ENCODE results near the gene PKN3.

Gene PKN3

DNA sequence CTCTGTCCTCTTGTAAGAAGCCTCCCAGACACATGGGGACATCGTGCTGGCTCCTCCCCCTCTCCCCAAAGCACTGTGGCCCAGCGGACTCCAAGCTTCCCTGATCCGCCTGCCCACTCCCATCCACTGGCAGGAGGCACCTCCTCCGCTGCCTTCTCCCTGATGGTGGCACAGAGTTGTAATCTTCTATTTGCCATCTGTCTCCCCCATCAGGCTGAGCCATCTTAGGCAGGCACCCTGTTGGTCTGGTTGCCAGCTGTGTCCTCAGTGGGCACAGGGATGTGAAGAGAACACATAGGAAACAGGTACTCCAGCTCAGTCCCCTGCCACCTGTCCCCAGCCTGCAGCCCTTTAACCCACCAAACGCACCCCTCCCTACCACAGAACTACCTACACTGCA lies 27.0 kb downstream of the PKN3 start:
- no peak for DNase-seq (ENCODE audit: low read depth, low spot score)
- CTCF ChIA-PET, result interaction anchor here (1.9 kb wide), 1 partner anchor 27 kb away, joined by 9 read pairs; the partner anchor contains the start of gene PKN3
- POLR2A ChIA-PET, result no interaction called here
- no peak overlapping the region for H3K4me3 ChIP-seq (ENCODE audit: low read depth, low read length)
- TF ChIP-seq, protein P1, sequence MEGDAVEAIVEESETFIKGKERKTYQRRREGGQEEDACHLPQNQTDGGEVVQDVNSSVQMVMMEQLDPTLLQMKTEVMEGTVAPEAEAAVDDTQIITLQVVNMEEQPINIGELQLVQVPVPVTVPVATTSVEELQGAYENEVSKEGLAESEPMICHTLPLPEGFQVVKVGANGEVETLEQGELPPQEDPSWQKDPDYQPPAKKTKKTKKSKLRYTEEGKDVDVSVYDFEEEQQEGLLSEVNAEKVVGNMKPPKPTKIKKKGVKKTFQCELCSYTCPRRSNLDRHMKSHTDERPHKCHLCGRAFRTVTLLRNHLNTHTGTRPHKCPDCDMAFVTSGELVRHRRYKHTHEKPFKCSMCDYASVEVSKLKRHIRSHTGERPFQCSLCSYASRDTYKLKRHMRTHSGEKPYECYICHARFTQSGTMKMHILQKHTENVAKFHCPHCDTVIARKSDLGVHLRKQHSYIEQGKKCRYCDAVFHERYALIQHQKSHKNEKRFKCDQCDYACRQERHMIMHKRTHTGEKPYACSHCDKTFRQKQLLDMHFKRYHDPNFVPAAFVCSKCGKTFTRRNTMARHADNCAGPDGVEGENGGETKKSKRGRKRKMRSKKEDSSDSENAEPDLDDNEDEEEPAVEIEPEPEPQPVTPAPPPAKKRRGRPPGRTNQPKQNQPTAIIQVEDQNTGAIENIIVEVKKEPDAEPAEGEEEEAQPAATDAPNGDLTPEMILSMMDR (IDR thresholded peaks at IDR 0.05; ENCODE audit: insufficient read depth, low read length, missing control alignments), result no peak

DNA sequence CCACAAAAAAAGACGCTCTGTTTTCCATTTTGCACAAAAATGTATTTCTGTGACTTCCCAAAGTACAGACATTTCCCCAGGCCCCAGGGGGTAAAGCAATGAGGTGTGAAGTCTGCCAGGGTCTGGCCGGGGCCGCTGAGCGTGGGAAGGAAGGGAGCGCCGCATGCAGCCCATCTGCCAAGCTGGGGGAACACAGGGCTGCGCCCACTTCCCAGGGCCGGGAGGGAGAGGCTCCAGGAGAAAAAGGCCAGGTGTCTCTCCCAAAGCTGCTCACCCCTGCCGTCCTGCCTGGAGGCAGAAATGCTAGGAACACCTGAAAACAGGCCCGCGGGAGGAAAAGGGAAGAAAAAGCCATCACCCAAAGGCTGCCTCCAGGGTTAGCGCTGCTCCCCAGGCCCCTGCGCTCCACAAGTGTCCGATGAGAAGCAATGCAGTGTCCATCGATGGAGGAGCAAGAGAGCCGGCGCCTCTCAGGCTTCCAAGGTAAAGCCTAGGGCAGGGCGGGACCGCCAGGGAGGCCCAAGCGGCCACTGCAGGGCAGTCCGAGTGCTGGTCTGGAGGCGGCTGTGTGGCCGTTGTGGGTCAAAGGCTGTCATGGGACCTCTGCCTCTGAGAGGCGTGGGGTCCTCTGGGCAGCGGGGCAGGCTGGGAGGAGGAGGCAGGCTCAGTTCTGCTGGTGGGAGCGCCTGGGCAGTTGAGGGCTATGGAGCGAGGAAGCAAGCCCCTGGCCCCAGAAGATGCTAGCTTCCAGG lies 27.6 kb downstream of the PKN3 start:
- DNase-seq (ENCODE audit: low read depth, low spot score), result no peak
- TF ChIP-seq, protein P1 (IDR thresholded peaks at IDR 0.05; ENCODE audit: insufficient read depth, low read length, missing control alignments), result no peak
- POLR2A ChIA-PET, result no interaction called here
- CTCF ChIA-PET, result no interaction called here
- H3K4me3 ChIP-seq (ENCODE audit: low read depth, low read length), result no peak overlapping the region

DNA sequence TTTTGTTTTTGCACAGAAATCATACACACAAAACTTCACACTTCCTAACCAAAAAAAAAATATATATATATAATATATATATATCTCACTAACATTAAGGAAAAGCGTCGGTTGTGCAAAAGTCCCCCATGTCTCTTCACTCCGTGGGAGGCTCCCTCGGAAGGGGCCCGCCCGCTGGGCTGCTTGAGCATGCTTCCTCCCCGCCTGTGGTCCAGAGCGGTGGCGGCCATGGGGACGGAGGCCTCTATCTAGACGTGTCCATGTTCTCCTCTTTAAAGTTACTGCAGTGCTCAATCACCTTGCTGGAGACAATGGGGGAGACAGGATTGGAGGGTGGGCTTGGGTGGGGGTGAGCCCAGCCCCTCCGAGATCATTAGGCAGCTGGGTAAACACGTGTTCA lies 28.8 kb downstream of the PKN3 start:
- CTCF ChIA-PET, result interaction anchor here (0.7 to 1.2 kb wide), 3 partner anchors 10 to 39 kb away, joined by 3 read pairs; no protein-coding TSS in a partner anchor
- no peak for DNase-seq (ENCODE audit: low read depth, low spot score)
- TF ChIP-seq, protein P1 (IDR thresholded peaks at IDR 0.05; ENCODE audit: insufficient read depth, low read length, missing control alignments), result no peak
- H3K4me3 ChIP-seq (ENCODE audit: low read depth, low read length), result no peak overlapping the region
- POLR2A ChIA-PET, result no interaction called here

DNA sequence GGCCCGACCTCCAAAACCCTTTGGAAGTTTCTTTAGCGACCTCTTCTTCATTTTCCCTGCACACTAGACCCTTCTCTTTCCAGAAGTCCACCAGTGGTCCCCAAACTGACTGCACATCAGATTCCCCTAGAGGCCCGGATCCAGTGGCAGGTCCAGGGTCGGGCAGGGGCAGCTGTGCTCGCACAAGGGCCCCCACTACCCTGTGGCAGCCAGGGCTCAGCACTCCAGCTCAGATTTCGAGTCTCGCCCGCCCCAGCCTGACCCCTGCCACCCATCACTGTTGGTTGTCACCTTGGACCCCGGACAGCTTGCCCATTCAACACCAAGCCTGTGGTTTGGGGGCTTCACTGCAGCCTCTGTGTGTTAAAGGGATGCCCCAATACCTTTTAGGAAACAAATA lies 29.4 kb downstream of the PKN3 start:
- CTCF ChIA-PET, result interaction anchor here (0.7 to 4.0 kb wide), 6 partner anchors 7 to 39 kb away, joined by 3 to 46 read pairs (median 5); partner anchors contain the start of gene ZDHHC12
- no peak overlapping the region for H3K4me3 ChIP-seq (ENCODE audit: low read depth, low read length)
- TF ChIP-seq, protein P1 (IDR thresholded peaks at IDR 0.05; ENCODE audit: insufficient read depth, low read length, missing control alignments), result no peak
- POLR2A ChIA-PET, result no interaction called here
- no peak for DNase-seq (ENCODE audit: low read depth, low spot score)

DNA sequence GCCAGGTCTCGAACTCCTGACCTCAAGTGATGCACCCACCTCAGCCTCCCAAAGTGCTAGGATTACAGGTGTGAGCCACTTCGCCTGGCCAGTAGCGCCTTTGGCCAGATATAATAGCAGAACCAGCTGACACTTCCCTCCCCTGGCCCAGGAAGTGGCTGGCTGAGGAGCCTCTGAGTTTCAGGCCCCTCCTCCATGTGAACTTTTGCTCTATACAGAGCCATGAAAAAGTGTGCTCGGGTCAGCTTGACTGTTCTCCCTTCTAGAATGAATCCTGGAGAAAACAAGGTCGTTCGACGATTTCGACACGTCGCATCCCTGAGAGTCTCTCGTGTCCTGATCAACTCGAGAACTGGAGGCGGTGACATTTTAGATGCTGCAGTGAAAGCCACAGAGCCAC lies 30.3 kb downstream of the PKN3 start:
- ChIA-PET CTCF (interaction anchor here (0.6 to 4.0 kb wide), 30 partner anchors 8 to 216 kb away, joined by 3 to 46 read pairs (median 5); partner anchors contain the start of gene ZDHHC12), POLR2A (no interaction called here)

DNA sequence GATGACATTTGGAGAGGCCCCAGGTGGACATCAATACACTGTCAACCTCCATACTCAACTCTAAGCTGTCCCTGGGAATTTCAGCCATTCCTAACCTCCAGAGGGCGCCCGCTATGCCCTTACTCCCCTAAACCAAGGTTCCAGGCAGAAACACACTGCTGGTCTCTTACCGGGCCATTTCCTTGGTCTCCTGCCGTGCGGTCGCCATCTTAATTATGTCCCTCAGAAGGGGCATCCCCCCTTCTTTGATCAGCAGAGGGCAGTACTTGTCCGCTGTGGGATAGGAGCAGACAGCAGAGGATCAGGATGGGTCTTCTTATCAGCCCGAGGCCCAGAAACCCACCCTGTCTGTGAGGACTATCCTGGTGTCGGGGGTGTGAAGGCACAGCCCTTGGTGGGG lies 31.0 kb downstream of the PKN3 start:
- CTCF ChIA-PET, result interaction anchor here (0.6 to 4.0 kb wide), 32 partner anchors 9 to 215 kb away, joined by 3 to 46 read pairs (median 4); partner anchors contain the start of gene ZDHHC12
- DNase-seq (ENCODE audit: low read depth, low spot score), result no peak
- TF ChIP-seq, protein P1 (IDR thresholded peaks at IDR 0.05; ENCODE audit: insufficient read depth, low read length, missing control alignments), result peak; percentile 70

More for the DNA sequence above, 30.3 kb downstream of the PKN3 start:
- TF ChIP-seq, protein P1 (IDR thresholded peaks at IDR 0.05; ENCODE audit: insufficient read depth, low read length, missing control alignments), result no peak
- H3K4me3 ChIP-seq (ENCODE audit: low read depth, low read length), result no peak overlapping the region
- DNase-seq (ENCODE audit: low read depth, low spot score), result no peak

More for the DNA sequence above, 31.0 kb downstream of the PKN3 start:
- POLR2A ChIA-PET, result no interaction called here
- H3K4me3 ChIP-seq (ENCODE audit: low read depth, low read length), result no peak overlapping the region
